IPS-20b (cell line): ENCODE data around the gene KLHL36.
A peak's percentile ranks its signal among the peaks of the same experiment; 100 is the strongest.

Experiments
- H3K27ac ChIP-seq: one replicate; pipeline ENCODE4 v1.5.1; 2013; ENCODE audit warnings: low read length
- H3K27me3 ChIP-seq: 2 replicates; pipeline ENCODE4 v1.6.1; 2013; ENCODE audit warnings: mild to moderate bottlenecking, low read length, inconsistent platforms; ENCODE audit not compliant: insufficient read depth
- H3K36me3 ChIP-seq: 2 replicates; pipeline ENCODE4 v1.6.1; 2013; ENCODE audit warnings: low read depth, mild to moderate bottlenecking, inconsistent platforms, low read length, moderate library complexity; ENCODE audit not compliant: insufficient read depth
- H3K4me1 ChIP-seq: 2 replicates; pipeline ENCODE4 v1.6.1; 2013; ENCODE audit warnings: mild to moderate bottlenecking, control low read depth, inconsistent platforms, low read length, moderate library complexity; ENCODE audit not compliant: insufficient read depth
- H3K4me3 ChIP-seq: 2 replicates; pipeline ENCODE4 v1.5.1; 2013; ENCODE audit warnings: mild to moderate bottlenecking, low read length, inconsistent platforms
- H3K9ac ChIP-seq: 2 replicates; pipeline ENCODE4 v1.6.1; 2013; ENCODE audit warnings: low read depth, mild to moderate bottlenecking, inconsistent platforms, low read length, moderate library complexity
- H3K9me3 ChIP-seq: 2 replicates; pipeline ENCODE4 v1.6.1; 2013; ENCODE audit warnings: mild to moderate bottlenecking, low read depth, low read length, inconsistent platforms; ENCODE audit not compliant: insufficient read depth

Gene KLHL36

DNA sequence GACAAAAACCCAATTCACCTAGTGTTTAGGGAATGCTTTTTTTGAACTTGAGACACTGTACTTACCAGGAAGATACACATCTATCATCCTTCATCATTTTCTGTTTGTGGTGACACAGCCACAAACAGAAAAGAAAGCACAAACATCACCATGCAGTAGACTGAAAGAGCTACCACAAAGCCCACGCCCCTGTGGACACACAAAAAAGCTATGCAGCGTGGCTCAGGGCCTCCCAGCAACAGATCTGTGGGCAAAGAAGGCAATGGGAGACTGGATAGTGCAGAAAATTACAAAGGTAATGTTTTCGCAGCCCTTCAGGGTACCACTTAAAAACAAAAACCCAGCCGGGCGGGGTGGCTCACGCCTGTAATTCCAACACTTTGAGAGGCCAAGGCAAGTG lies 40.0 kb upstream of the KLHL36 start:
- Histone ChIP-seq H3K9ac (no peak overlapping the region), H3K4me3 (no peak overlapping the region), H3K9me3 (peaks cover 4% of the 10 kb centered on the region; the same call in 1 of the 2 replicates), H3K36me3 (peaks cover 14% of the 10 kb centered on the region), H3K4me1 (peaks cover 16% of the 10 kb centered on the region), H3K27me3 (no peaks in the 10 kb centered on the region), H3K27ac (no peak overlapping the region)

DNA sequence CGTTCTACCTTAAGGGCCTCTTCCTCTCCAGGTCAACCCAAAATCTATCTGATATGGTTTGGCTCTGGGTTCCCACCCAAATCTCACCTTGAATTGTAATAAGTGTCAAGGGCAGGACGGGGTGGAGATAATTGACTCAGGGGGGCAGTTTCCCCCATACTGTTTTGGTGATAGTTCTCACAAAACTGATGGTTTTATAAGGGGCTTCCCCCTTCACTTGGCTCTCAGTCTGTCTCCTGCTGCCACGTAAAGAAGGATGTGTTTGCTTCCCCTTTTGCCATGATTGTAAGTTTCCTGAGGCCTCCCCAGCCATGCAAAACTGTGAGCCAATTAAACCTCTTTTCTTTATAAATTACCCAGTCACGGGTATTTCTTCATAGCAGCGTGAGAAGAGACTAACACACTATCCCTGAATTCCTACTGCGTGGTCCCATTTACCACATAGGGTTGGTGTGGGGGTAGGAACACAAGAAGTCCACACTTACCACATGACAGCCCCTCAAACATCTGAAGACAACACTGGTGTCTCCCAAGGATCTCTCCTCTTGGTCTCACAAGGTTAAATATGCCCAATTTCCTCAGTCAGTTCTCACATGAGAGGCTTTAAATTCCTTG lies 38.6 kb upstream of the KLHL36 start:
- Histone ChIP-seq H3K27me3 (no peaks in the 10 kb centered on the region), H3K27ac (no peak overlapping the region), H3K4me1 (peaks cover 10% of the 10 kb centered on the region), H3K4me3 (no peak overlapping the region), H3K36me3 (peaks cover 22% of the 10 kb centered on the region), H3K9me3 (peaks cover 4% of the 10 kb centered on the region; the same call in 1 of the 2 replicates), H3K9ac (no peak overlapping the region)

DNA sequence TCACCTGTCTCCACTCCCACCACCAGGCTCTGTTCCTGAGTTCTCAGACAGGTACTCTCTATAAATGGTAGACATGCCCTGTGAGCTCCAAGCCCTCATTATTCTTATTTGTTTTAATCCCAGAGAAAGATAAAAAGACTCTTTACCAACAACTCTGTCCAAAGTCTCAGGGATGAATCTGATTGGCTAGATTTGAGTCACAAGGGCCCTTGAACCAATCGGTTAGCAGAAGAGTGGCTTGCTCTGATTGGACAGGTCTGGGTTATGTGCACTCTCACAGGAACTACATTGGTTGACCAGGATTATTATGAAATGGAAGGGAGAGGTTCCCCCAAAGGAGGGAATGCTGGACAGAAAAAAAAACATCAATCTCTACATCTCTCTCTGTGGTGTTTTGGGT lies 37.9 kb upstream of the KLHL36 start:
- Histone ChIP-seq H3K36me3 (peaks cover 28% of the 10 kb centered on the region), H3K9ac (no peak overlapping the region), H3K4me1 (peaks cover 9% of the 10 kb centered on the region; the same call in 1 of the 2 replicates), H3K27me3 (no peaks in the 10 kb centered on the region), H3K27ac (no peak overlapping the region), H3K9me3 (peaks cover 3% of the 10 kb centered on the region; the same call in 1 of the 2 replicates), H3K4me3 (no peak overlapping the region)

DNA sequence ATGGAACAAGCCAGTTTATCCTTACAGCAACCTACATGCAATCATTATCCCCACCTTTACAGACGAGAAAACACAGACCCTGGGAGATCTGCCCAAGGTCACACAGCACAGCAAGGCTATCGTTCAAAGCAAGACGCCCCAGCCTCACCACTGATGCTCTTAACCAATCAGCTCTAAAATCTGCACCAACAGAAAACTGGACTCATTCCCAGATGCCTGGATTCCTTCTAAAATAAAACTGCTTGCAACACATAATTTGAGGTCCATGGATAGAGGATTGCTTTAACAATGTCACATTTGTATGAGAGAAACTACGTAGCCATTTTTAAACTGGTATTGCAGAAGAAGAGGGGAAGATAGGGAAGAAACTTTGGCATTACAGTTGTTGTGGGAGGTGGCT lies 37.3 kb upstream of the KLHL36 start:
- Histone ChIP-seq H3K36me3 (peaks cover 28% of the 10 kb centered on the region), H3K9ac (no peak overlapping the region), H3K4me3 (no peak overlapping the region), H3K9me3 (no peaks in the 10 kb centered on the region), H3K27me3 (no peaks in the 10 kb centered on the region), H3K4me1 (peaks cover 14% of the 10 kb centered on the region; the same call in 1 of the 2 replicates), H3K27ac (no peak overlapping the region)

DNA sequence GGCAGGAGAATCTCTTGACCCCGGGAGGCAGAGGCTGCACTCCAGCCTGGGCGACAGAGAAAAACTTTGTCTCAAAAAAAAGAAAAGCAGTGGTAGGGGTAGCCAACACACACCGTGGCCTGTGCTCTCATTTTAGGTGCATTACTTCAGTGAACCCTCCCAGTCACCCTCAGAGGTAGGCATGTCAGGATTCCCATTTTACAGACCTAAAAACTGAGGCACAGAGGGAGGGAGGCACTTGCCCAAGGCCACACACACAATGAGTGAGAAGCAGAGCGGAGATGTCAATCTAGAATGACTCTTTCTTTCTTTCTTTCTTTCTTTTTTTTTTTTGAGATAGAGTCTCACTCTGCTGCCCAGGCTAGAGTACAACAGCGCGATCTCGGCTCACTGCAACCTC lies 35.6 kb upstream of the KLHL36 start:
- H3K27ac ChIP-seq: no peak overlapping the region

DNA sequence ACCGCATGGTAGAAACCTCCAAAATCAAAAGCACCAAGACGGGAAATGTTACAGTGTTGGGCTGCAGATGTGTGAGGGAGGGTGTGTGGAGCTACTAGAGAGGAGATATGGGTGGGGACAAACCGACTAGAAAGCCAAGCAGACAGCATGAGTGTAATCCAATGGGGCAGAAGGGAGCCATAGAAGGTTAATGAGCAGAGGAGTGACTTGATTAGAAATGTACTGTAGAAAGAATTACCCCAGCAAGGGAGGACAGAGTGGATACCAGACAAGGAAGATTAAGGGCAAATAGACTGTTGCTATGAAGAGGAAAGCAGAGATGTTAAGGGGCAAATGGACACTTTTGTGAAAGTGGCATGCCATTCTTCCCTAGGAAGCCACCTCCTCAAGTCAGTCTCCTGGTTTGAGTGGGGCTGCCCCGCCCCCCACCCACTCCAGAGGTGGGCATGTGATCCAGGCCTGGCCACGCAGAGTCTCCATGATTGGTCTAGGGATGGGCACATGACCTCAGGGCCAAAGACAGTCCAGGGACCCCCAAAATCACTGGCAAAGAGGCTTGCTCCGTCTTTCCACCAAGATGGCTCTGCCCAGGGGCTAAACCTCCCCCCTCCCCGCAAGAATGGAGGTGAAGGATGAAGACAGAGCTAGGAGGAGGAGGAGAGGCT lies 34.8 kb upstream of the KLHL36 start:
- no peak overlapping the region for H3K4me3 ChIP-seq
- no peak overlapping the region for H3K27ac ChIP-seq
- peaks cover 26% of the 10 kb centered on the region for H3K36me3 ChIP-seq
- peaks cover 11% of the 10 kb centered on the region for H3K27me3 ChIP-seq
- no peaks in the 10 kb centered on the region for H3K9me3 ChIP-seq
- 0 out of 2 replicates have a peak overlapping the region, but pooled peaks have one; percentile 13 for H3K9ac ChIP-seq
- H3K4me1 ChIP-seq: peaks cover 19% of the 10 kb centered on the region

More for the DNA sequence above, 35.6 kb upstream of the KLHL36 start:
- H3K27me3 ChIP-seq: peaks cover 11% of the 10 kb centered on the region
- peaks cover 19% of the 10 kb centered on the region for H3K4me1 ChIP-seq
- no peaks in the 10 kb centered on the region for H3K9me3 ChIP-seq
- no peak overlapping the region for H3K9ac ChIP-seq
- H3K4me3 ChIP-seq: no peak overlapping the region
- H3K36me3 ChIP-seq: peaks cover 26% of the 10 kb centered on the region

DNA sequence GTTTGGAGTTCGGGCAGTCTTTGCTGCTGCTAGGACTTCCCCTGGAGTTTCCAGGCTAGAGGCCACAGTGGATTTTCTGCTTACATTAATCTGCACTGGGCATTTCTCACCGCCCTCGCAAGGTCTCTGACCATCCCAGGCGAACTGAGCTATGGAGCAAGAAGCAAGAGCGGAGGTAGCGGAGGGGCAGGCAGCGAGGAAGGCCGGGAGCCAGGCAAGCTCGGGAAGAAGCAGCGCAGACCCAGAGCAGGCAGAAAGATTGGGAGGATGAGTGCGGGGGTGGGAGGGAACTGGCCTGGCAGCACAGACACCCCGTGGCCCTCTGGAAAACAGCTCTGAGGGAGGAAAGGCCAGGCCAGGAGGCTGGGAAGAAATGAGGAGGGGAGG lies 34.2 kb upstream of the KLHL36 start:
- H3K27ac ChIP-seq: no peak overlapping the region

DNA sequence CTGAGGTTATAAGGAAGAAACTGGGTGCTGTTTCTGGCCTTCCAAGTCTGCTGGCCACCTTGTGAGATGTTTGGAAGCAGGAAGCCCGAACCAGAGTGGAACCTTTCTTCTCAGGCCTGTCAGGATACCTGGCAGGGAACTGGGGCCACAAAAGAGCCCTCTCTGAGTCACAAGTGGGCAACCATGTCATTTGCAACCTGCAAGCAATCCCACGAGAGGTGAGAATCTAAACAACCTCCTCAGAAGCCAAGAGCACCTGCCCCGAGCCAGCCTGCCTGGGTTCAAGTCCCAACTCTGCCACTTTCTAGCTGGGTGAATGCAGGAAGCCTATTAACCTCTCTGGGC lies 33.7 kb upstream of the KLHL36 start:
- H3K4me3 ChIP-seq: no peak overlapping the region
- peaks cover 25% of the 10 kb centered on the region for H3K4me1 ChIP-seq
- H3K9me3 ChIP-seq: no peaks in the 10 kb centered on the region
- H3K27ac ChIP-seq: no peak overlapping the region
- H3K27me3 ChIP-seq: peaks cover 11% of the 10 kb centered on the region
- peaks cover 26% of the 10 kb centered on the region for H3K36me3 ChIP-seq
- no peak overlapping the region for H3K9ac ChIP-seq

More for the DNA sequence above, 34.2 kb upstream of the KLHL36 start:
- Histone ChIP-seq H3K9me3 (no peaks in the 10 kb centered on the region), H3K36me3 (peaks cover 26% of the 10 kb centered on the region), H3K4me1 (peaks cover 23% of the 10 kb centered on the region), H3K4me3 (no peak overlapping the region), H3K9ac (0 out of 2 replicates have a peak overlapping the region, but pooled peaks have one; percentile 13), H3K27me3 (peaks cover 11% of the 10 kb centered on the region)

DNA sequence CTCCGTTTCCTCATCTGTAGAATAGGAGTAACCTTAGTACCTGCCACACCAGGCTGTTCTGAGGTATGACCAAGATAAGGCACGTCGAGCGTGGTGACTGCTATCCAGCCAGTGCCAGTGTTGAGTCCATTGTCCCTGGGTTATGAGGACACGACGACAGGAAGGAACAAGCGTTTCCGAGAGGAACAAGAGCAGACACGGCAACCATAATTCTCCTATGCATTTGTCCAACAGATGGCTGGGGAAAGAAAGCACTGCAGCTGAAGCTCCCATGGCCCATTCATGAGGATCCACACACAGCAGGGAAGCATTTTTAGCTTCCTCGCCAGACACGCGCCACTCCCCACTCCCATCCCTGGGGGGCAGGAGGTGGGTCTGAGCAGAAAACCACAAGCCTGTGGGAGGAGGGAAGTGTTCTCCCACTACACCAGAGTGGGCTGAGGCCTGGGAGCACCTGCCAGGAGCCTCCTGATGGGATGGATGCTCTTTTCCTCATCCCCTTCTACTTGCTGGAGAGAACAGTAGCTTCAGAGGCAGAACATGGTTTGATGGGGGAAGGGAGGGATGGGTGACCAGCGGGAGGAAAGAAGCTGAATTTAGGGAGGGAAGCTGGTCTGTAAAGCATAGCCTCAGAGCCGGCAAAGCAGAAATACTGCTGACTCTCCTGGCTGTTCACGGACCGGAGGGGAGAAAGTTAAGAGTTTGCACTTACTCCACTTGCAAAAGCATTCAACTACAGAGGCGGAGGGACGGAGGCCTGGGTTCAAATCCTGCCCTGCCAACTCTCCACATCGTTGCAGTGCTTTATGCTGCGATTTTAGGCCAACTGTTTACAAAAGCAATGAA lies 33.1 kb upstream of the KLHL36 start:
- peaks cover 26% of the 10 kb centered on the region for H3K36me3 ChIP-seq
- peaks cover 11% of the 10 kb centered on the region for H3K27me3 ChIP-seq
- peak overlapping the region; percentile 4; the same call in 1 of the 2 replicates for H3K4me3 ChIP-seq
- H3K4me1 ChIP-seq: peaks cover 25% of the 10 kb centered on the region
- H3K9me3 ChIP-seq: no peaks in the 10 kb centered on the region
- no peak overlapping the region for H3K9ac ChIP-seq
- no peak overlapping the region for H3K27ac ChIP-seq

DNA sequence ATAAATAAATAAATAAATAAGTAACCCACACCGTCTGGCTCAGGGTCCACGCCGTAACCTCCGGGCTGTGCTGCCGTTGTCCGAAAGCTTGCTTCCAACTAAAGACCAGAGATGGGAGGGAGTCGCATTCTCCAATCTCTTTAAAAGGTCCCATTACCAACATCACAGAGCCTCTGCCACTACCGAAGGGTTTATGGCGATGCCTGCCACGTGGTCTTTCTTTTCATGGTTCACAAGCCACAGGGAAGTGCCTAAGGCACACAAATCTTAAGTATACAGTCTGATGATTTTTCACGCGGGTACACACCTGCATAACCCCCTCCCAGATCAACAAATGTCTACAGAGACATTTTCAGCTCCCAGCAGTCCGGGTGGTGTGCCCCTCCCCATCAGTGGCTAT lies 31.8 kb upstream of the KLHL36 start:
- Histone ChIP-seq H3K36me3 (peaks cover 21% of the 10 kb centered on the region), H3K4me3 (peak overlapping the region; percentile 82), H3K27me3 (peaks cover 11% of the 10 kb centered on the region), H3K4me1 (peaks cover 25% of the 10 kb centered on the region), H3K9ac (peak overlapping the region; percentile 62; the same call in 1 of the 2 replicates), H3K9me3 (no peaks in the 10 kb centered on the region), H3K27ac (no peak overlapping the region)

DNA sequence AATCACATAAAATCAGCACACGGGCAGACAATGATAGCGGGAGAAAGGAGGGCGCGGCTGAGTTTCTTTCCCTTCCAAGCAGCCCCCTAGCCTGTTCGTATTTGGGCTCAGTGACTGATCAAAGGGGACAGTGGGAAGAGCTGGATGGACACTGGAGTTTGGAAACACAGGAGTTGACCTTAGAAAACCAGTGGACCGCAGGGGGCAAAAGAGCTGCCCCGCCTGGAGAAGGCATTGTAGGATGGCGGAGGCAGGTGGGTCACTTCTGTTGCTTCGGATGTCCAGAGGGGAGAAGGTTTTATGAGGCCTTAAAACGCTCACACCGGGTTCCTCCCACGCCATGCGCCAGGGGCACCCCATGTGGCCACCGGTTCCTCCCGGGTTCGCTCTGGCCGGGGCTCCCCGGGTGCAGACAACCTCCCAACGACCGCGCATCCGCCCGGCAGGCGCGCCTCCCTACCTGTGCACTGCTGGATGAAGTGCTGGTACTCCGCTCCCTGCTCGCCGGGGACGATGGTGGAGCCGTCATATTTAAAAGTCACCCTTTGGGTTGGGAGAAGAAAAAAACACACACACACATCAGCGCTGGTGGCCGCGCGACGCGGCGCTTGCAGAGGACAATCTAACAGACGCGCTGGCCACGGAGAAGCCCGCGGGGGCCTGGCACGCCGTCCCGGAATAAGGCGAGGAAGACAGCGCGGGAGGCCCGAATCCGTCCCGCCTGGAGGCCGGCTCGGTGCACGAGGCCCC lies 31.1 kb upstream of the KLHL36 start:
- H3K4me1 ChIP-seq: peaks cover 27% of the 10 kb centered on the region
- peak overlapping the region; percentile 62; the same call in 1 of the 2 replicates for H3K9ac ChIP-seq
- H3K9me3 ChIP-seq: no peaks in the 10 kb centered on the region
- H3K36me3 ChIP-seq: peaks cover 21% of the 10 kb centered on the region
- no peak overlapping the region for H3K27ac ChIP-seq
- H3K4me3 ChIP-seq: peak overlapping the region; percentile 82
- H3K27me3 ChIP-seq: peaks cover 11% of the 10 kb centered on the region
